Peyer's patch (tissue), 4 donors: ENCODE measurements around the gene MLLT10.

Source experiments
- CTCF ChIP-seq, 6 experiments: fragments of 450-650 bp in 4 of 6; fragments of 200-600 bp in 2 of 6; sonication (generic) in 1 of 6; IDR thresholded peaks; one replicate each; pipeline ENCODE4 v1.5.1; 2017 to 2019; ENCODE audit warnings: antibody characterized with exemption in 6 of 6, mild to moderate bottlenecking in 3 of 6, moderate library complexity in 1 of 6
- POLR2A ChIP-seq, 2 donors: fragments of 450-650 bp; IDR thresholded peaks; one replicate each; pipeline ENCODE4 v1.5.1; 2017; ENCODE audit warnings: antibody characterized with exemption in 2 of 2, mild to moderate bottlenecking in 2 of 2, moderate library complexity in 2 of 2

GRCh38 chr10:21707498-21707897 lies 173.5 kb downstream of the MLLT10 start:
- TF ChIP-seq CTCF (IDR thresholded peaks at IDR 0.05) (no peak), POLR2A (IDR thresholded peaks at IDR 0.05) (no peak)
